Mesothelial cell of epicardium (in vitro differentiated cells): ENCODE measurements around the gene UVSSA. TPM values are rescaled to one million over a fixed set of nuclear protein-coding genes. Genes with fewer than 3 reads are reported as not detected.

Experiments
- DNase-seq, 2 experiments: peaks; one replicate each; pipeline ENCODE4 v3.0.0; 2021; ENCODE audit warnings: low spot score in 2 of 2; ENCODE audit not compliant: unreplicated experiment in 2 of 2
- H3K27ac Mint-ChIP-seq: 2 replicates; pipeline ENCODE4 v1.8.0; 2021; ENCODE audit warnings: mixed read lengths
- H3K27me3 Mint-ChIP-seq: 2 replicates; pipeline ENCODE4 v1.8.0; 2021; ENCODE audit warnings: low read depth, mixed read lengths
- H3K36me3 Mint-ChIP-seq: 2 replicates; pipeline ENCODE4 v1.8.0; 2021; ENCODE audit warnings: mixed read lengths
- H3K4me1 Mint-ChIP-seq: 2 replicates; pipeline ENCODE4 v1.8.0; 2021; ENCODE audit warnings: mixed read lengths
- H3K4me3 Mint-ChIP-seq: 2 replicates; pipeline ENCODE4 v1.8.0; 2021; ENCODE audit warnings: mild to moderate bottlenecking, moderate library complexity, mixed read lengths
- H3K9me3 Mint-ChIP-seq: 2 replicates; pipeline ENCODE4 v1.8.0; 2021; ENCODE audit warnings: mixed read lengths
- total RNA-seq: library from RNA; stranded (reverse); gene quantifications from 3 replicates; pipeline ENCODE4 v1.2.1, GENCODE V29; 2021
- TF ChIP-seq, protein P1 (sequence below): fragments of 200-600 bp; sonication (generic); IDR thresholded peaks from one replicate; pipeline ENCODE4 v1.5.0; 2021; ENCODE audit warnings: antibody characterized with exemption; ENCODE audit not compliant: unreplicated experiment

Gene UVSSA
- total RNA-seq, 1 donor from 2014 or later, result 62.9 TPM

DNA sequence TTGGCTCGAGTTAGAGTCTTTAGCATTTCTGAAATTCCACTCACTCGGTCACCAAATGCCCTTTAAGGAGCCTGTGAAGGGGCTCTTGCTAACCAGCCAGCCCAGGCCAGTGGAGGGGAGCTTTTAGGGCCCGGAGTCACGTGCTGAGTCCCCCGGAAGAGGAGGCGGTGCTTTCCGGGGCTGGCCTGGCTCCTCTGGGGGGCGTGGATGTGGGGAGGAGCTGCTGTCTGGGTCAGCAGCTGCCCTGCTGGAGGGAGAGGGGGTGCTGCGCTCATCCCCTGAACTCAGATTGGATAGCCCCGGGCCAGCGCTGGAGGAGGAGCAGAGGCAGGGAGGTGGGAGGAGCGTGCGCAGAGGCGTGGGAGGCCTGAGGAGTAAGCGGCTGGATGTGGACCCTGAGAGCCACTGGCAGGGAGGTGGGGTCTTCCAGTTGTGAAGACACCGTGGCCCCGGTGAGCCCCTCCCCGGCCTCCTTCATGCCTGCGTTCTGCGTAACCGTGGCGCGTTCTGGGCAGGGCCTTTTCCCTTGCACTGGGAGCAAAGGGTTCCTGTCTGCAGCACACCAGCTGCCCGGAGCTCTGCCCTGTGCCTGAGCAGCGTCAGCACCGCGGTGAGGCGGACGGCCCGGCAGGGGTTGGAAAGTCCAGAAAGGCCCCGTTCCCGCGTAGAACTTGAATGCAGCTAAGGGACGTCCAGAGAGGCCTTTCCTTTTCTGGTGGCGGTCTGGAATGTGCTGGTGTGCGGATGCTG is 37.6 kb upstream of the UVSSA start:
- Mint-ChIP-seq H3K36me3 (peaks cover 34% of the 10 kb centered on the region), H3K4me3 (peak overlapping the region; percentile 66), H3K4me1 (peaks cover 20% of the 10 kb centered on the region), H3K9me3 (peaks cover 3% of the 10 kb centered on the region), H3K27me3 (no peaks in the 10 kb centered on the region), H3K27ac (peak overlapping the region; percentile 94)
- TF ChIP-seq, protein P1, sequence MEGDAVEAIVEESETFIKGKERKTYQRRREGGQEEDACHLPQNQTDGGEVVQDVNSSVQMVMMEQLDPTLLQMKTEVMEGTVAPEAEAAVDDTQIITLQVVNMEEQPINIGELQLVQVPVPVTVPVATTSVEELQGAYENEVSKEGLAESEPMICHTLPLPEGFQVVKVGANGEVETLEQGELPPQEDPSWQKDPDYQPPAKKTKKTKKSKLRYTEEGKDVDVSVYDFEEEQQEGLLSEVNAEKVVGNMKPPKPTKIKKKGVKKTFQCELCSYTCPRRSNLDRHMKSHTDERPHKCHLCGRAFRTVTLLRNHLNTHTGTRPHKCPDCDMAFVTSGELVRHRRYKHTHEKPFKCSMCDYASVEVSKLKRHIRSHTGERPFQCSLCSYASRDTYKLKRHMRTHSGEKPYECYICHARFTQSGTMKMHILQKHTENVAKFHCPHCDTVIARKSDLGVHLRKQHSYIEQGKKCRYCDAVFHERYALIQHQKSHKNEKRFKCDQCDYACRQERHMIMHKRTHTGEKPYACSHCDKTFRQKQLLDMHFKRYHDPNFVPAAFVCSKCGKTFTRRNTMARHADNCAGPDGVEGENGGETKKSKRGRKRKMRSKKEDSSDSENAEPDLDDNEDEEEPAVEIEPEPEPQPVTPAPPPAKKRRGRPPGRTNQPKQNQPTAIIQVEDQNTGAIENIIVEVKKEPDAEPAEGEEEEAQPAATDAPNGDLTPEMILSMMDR, result no peak
- DNase-seq, result peak; percentile 83 to 86

DNA sequence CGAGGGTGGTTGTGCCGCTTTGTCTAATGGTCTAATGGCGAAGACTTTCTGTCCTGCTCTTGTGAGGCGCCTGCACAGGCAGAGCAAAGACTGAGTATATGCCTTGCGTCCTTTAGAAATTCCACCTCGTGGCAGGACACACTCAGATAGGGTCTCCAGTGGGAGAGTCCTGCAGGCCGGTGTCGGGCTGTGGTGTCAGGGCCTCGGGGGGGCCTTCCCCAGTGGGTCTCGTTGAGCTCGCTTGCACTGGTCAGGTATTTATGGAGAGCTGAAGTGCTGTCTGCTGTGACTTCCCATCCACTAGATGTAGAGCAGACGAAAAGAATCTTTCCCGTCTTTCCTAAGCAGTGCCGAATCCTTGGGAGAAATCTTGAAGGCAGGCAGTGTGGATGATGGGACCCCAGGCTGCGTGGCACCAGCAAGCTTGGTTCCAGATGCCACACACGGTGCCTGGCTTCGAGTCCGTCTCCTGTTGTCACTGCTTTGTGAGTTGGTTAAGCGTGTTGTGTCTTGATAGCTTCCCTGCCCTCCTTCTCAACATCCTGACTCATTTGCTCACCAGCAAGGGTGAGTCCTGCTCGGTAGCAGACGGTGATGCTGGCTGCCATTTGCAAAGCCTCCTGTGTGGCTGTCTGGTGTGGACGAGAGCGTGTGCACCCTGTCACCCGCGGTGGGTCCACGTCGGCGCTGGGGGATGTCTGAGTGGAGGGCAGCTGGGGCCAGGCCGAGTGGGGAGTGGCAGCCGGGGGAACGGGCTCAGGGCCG is 36.8 kb upstream of the UVSSA start:
- DNase-seq, result no peak
- peaks cover 37% of the 10 kb centered on the region for H3K36me3 Mint-ChIP-seq

DNA sequence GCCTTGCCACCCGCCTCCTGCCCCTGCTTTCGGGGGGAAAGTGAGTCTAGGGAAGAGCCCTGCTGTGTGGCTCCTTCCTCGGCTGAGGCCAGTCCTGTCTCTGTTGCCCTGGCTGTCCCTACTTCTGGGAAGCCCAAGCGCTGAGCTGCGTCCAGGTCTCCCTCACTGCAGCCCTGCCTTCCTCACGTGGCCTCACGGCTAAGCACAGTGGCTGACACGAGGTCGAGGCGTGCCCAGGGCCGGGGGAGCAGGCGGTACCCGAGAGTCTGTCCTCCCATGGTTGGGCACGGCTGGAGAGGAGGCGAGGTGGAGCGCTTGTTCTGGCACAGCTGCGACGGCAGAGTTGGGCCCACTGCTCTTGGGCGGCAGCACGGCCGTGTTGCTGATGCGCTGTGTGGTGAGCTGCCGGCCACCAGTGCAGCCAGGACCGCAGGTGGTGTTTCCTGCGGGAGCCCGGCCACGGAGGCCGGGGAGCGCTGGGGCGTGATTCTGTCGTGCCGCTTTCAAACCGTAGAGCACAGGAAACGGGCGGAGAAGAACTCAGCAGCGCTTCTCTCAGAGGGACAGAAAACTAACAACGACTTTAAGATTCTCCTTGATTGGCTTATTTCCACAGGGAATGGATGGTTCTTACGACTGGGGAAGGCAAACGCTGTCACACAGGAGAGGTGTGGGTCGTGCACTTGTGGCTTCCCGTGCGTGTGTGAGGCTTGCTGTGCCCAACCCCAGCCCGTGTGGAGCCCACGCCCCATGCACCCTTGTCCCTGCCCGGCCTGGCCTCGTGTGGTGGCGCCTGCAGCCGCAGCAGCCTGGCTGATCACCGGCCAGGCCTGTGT is 36.0 kb upstream of the UVSSA start:
- H3K9me3 Mint-ChIP-seq, result peaks cover 5% of the 10 kb centered on the region
- no peak overlapping the region for H3K27ac Mint-ChIP-seq
- H3K4me3 Mint-ChIP-seq, result no peak overlapping the region
- peaks cover 20% of the 10 kb centered on the region for H3K4me1 Mint-ChIP-seq
- H3K27me3 Mint-ChIP-seq, result no peaks in the 10 kb centered on the region
- peaks cover 41% of the 10 kb centered on the region for H3K36me3 Mint-ChIP-seq
- TF ChIP-seq, protein P1, result no peak
- peak in 1 of 2 experiments; percentile 16 for DNase-seq

More for the DNA sequence above, 36.8 kb upstream of the UVSSA start:
- H3K27me3 Mint-ChIP-seq, result no peaks in the 10 kb centered on the region
- H3K9me3 Mint-ChIP-seq, result peaks cover 5% of the 10 kb centered on the region
- H3K4me1 Mint-ChIP-seq, result peaks cover 20% of the 10 kb centered on the region
- peak overlapping the region; percentile 66 for H3K4me3 Mint-ChIP-seq
- TF ChIP-seq, protein P1, result no peak
- peak overlapping the region; percentile 94 for H3K27ac Mint-ChIP-seq

DNA sequence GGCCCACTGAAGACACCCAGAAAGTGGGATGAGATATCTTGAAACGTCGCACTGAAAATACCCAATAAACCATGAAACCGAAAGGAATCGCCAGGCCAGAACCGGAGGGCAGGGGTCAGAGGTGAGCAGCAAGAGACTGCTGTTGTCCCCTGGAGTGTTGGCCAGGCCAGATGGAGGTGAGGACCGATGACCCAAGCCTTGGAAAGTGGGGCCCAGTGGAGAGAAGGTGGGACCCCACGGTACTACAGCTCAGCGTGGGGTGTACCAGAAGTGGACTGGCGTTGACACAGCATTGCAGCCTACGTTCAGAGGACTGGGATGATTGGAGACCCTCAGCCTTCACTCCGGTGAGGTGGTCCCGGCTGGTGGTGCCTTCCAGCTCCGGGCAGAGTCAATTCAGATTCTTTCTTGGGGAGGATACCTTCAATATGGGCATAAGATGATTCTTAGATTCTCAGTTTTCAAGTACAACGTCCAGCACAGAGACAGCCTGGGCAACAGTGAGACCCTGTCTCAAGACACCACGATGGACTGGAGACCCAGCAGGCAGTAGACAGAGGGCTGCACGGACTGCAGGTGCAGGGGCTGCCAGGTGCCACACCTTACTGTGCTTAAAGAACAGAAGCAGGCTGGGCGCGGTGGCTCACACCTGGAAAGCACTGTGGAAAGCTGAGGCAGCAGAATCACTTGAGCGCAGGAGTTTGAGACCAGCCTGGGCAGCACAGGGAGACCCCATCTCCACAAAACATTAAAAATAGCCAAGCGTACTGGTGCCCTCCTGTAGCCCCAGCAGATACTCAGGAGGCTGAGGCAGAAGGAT is 34.0 kb upstream of the UVSSA start:
- peak in 1 of 2 experiments; percentile 13 for DNase-seq
- Mint-ChIP-seq H3K27me3 (no peaks in the 10 kb centered on the region), H3K4me1 (peaks cover 20% of the 10 kb centered on the region), H3K9me3 (peaks cover 5% of the 10 kb centered on the region), H3K4me3 (no peak overlapping the region), H3K36me3 (peaks cover 50% of the 10 kb centered on the region), H3K27ac (no peak overlapping the region)
- TF ChIP-seq, protein P1, result no peak

DNA sequence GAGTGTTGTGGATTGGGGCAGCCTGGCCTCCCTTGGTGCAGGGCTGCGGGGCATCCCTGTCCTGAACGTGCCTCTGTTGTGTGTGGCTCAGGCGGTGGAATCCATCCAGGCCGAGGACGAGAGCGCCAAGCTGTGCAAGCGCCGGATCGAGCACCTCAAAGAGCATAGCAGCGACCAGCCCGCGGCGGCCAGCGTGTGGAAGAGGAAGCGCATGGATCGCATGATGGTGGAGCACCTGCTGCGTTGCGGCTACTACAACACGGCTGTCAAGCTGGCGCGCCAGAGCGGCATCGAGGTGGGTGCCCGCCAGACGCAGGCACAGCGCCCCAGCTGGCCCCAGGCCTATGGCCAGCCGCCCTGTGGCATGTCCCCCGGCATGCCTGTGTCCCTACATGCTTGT is 31.7 kb upstream of the UVSSA start:
- Mint-ChIP-seq H3K4me1 (peaks cover under 1% of the 10 kb centered on the region), H3K27ac (no peak overlapping the region), H3K4me3 (no peak overlapping the region), H3K36me3 (peaks cover 66% of the 10 kb centered on the region), H3K9me3 (peaks cover 10% of the 10 kb centered on the region), H3K27me3 (no peaks in the 10 kb centered on the region)
- TF ChIP-seq, protein P1, result no peak
- peak in 1 of 2 experiments; percentile 18 for DNase-seq
